Endodermal cell (in vitro differentiated cells): Measurements from ENCODE around the gene CACNA2D1. TPM values are rescaled to one million over a fixed set of nuclear protein-coding genes. Genes with fewer than 3 reads are reported as not detected.

Source experiments
- DNase-seq: peaks from one replicate; pipeline ENCODE4 v3.0.0-alpha.2; 2017
- H3K27ac ChIP-seq: 2 replicates; pipeline ENCODE4 v1.5.1; 2013; ENCODE audit warnings: mild to moderate bottlenecking, low read depth, low read length, moderate library complexity
- H3K27me3 ChIP-seq: 2 replicates; pipeline ENCODE4 v1.6.1; 2013; ENCODE audit warnings: mild to moderate bottlenecking, low read length, moderate library complexity; ENCODE audit not compliant: insufficient read depth, control insufficient read depth, poor library complexity, severe bottlenecking
- H3K36me3 ChIP-seq: 2 replicates; pipeline ENCODE4 v1.7.0; 2013; ENCODE audit warnings: mild to moderate bottlenecking, low read length, moderate library complexity; ENCODE audit not compliant: control insufficient read depth, insufficient read depth
- H3K4me1 ChIP-seq: one replicate; pipeline ENCODE4 v1.7.0; 2013; ENCODE audit warnings: low read length; ENCODE audit not compliant: control insufficient read depth, insufficient read depth
- H3K4me3 ChIP-seq: 2 replicates; pipeline ENCODE4 v1.5.1; 2013; ENCODE audit warnings: mild to moderate bottlenecking, low read length, moderate library complexity
- H3K9ac ChIP-seq: 2 replicates; pipeline ENCODE4 v1.6.1; 2013; ENCODE audit warnings: mild to moderate bottlenecking, low read length, moderate library complexity; ENCODE audit not compliant: poor library complexity, severe bottlenecking; ENCODE audit errors: extremely low read depth
- H3K9me3 ChIP-seq: 2 replicates; pipeline ENCODE4 v1.6.1; 2013; ENCODE audit warnings: mild to moderate bottlenecking, low read length, moderate library complexity; ENCODE audit not compliant: control insufficient read depth
- H3K27ac Mint-ChIP-seq: 2 replicates; pipeline ENCODE4 v1.8.0; 2020; ENCODE audit warnings: mixed read lengths
- H3K27me3 Mint-ChIP-seq: 2 replicates; pipeline ENCODE4 v1.8.0; 2021; ENCODE audit warnings: mild to moderate bottlenecking, mixed read lengths; ENCODE audit not compliant: insufficient read depth
- H3K36me3 Mint-ChIP-seq: 2 replicates; pipeline ENCODE4 v1.8.0; 2020; ENCODE audit warnings: low read depth, mixed read lengths
- H3K4me1 Mint-ChIP-seq: 2 replicates; pipeline ENCODE4 v1.8.0; 2020; ENCODE audit warnings: mixed read lengths
- H3K4me3 Mint-ChIP-seq: 2 replicates; pipeline ENCODE4 v1.8.0; 2020; ENCODE audit warnings: mild to moderate bottlenecking, moderate library complexity, mixed read lengths
- H3K9me3 Mint-ChIP-seq: 2 replicates; pipeline ENCODE4 v1.8.0; 2020; ENCODE audit warnings: mild to moderate bottlenecking, mixed read lengths
- CTCF ChIP-seq: fragments of 200-600 bp; sonication (generic); conservative IDR thresholded peaks from 2 replicates; pipeline ENCODE4 v1.5.0; 2021; ENCODE audit warnings: antibody characterized with exemption, mild to moderate bottlenecking
- WGBS, 2 experiments: methylation state at CpG; one replicate each; pipeline versions ENCODE4 v1.1.5 to v1.1.7; 2013; ENCODE audit warnings: missing lambda C conversion rate in 2 of 2, mixed read lengths in 1 of 2; ENCODE audit not compliant: insufficient coverage in 1 of 2, insufficient read length in 1 of 2; 5-methylcytosine and 5-hydroxymethylcytosine counted together
- total RNA-seq, 2 donors: library from RNA; stranded (reverse); fragmentation: NEBNext Ultra II Directional in 1 of 2; extraction: Animal tissue kit (Norgen Biotek cat#: 25700) in 1 of 2; gene quantifications; 2 replicates in 1 of 2; 3 replicates in 1 of 2; pipeline ENCODE4 v1.2.1, GENCODE V29; 2021

Gene CACNA2D1
- total RNA-seq, 2 donors from 2014 or later: 16.9 to 26.8 TPM

GRCh38 chr7:82039621-82040020 is 404.0 kb downstream of the CACNA2D1 start:
- H3K4me1 ChIP-seq: no peaks in the 10 kb centered on the region
- no peaks in the 10 kb centered on the region for H3K36me3 ChIP-seq
- Mint-ChIP-seq H3K4me1 (peaks cover 6% of the 10 kb centered on the region), H3K9me3 (no peaks in the 10 kb centered on the region), H3K36me3 (peaks cover 3% of the 10 kb centered on the region), H3K27me3 (no peaks in the 10 kb centered on the region), H3K4me3 (no peak overlapping the region), H3K27ac (no peak overlapping the region)
- H3K9me3 ChIP-seq: no peaks in the 10 kb centered on the region
- no peak overlapping the region for H3K27ac ChIP-seq
- H3K9ac ChIP-seq: no peak overlapping the region
- no peaks in the 10 kb centered on the region for H3K27me3 ChIP-seq
- H3K4me3 ChIP-seq: no peak overlapping the region
- DNase-seq: no peak
- WGBS, 2 experiments: 85 to 95% methylated on average over 1 of the region's 1 CpG
- no peak for TF ChIP-seq CTCF

GRCh38 chr7:82036146-82036886 is 407.3 kb downstream of the CACNA2D1 start:
- Mint-ChIP-seq H3K27me3 (no peaks in the 10 kb centered on the region), H3K36me3 (peaks cover 3% of the 10 kb centered on the region), H3K4me1 (peaks cover 8% of the 10 kb centered on the region), H3K9me3 (no peaks in the 10 kb centered on the region), H3K27ac (no peak overlapping the region), H3K4me3 (no peak overlapping the region)
- DNase-seq: no peak
- H3K4me3 ChIP-seq: no peak overlapping the region
- no peaks in the 10 kb centered on the region for H3K36me3 ChIP-seq
- 90 to 100% methylated on average over 2 to 3 of the region's 3 CpGs for whole genome bisulfite sequencing, 2 experiments
- H3K9me3 ChIP-seq: no peaks in the 10 kb centered on the region
- H3K27ac ChIP-seq: no peak overlapping the region
- H3K27me3 ChIP-seq: no peaks in the 10 kb centered on the region
- no peak for TF ChIP-seq CTCF
- peaks cover 8% of the 10 kb centered on the region for H3K4me1 ChIP-seq
- H3K9ac ChIP-seq: no peak overlapping the region

GRCh38 chr7:82035456-82035855 is 408.1 kb downstream of the CACNA2D1 start:
- peaks cover 8% of the 10 kb centered on the region for H3K4me1 ChIP-seq
- H3K36me3 Mint-ChIP-seq: peaks cover 3% of the 10 kb centered on the region
- H3K4me3 ChIP-seq: no peak overlapping the region
- WGBS, 2 experiments: 100% methylated on average over 1 of the region's 1 CpG; no CpG with 5 or more reads in 1 of the 2 experiments
- no peak overlapping the region for H3K27ac Mint-ChIP-seq
- H3K27ac ChIP-seq: no peak overlapping the region
- H3K27me3 ChIP-seq: no peaks in the 10 kb centered on the region
- H3K9me3 ChIP-seq: no peaks in the 10 kb centered on the region
- TF ChIP-seq CTCF: no peak
- no peak overlapping the region for H3K9ac ChIP-seq
- no peaks in the 10 kb centered on the region for H3K9me3 Mint-ChIP-seq
- H3K36me3 ChIP-seq: no peaks in the 10 kb centered on the region
- no peaks in the 10 kb centered on the region for H3K27me3 Mint-ChIP-seq
- no peak for DNase-seq
- H3K4me3 Mint-ChIP-seq: no peak overlapping the region
- peaks cover 3% of the 10 kb centered on the region for H3K4me1 Mint-ChIP-seq
